GM12878 (cell line): ENCODE data around the gene TRMU.

ENCODE experiments used
- BCL11A ChIP-seq: IDR thresholded peaks from 2 replicates; pipeline ENCODE4 v1.6.1; 2011; ENCODE audit warnings: low read depth, low read length
- CBX5 ChIP-seq: sonication (generic); IDR thresholded peaks from 2 replicates; pipeline ENCODE4 v1.6.1; 2016; ENCODE audit warnings: low read depth, moderate library complexity, mild to moderate bottlenecking, inconsistent platforms
- CEBPB ChIP-seq, 2 experiments: fragments of 150-350 bp in 1 of 2; IDR thresholded peaks; 2 replicates each; pipeline ENCODE4 v1.6.1; 2012 to 2014; ENCODE audit warnings: low read depth in 2 of 2, low read length in 2 of 2, borderline replicate concordance in 1 of 2, inconsistent platforms in 1 of 2
- EGR1 ChIP-seq, 2 experiments: IDR thresholded peaks; 1 replicate in 1 of 2; 2 replicates in 1 of 2; pipeline ENCODE4 v1.6.1; 2011 to 2012; ENCODE audit warnings: low read depth in 2 of 2, low read length in 2 of 2, borderline replicate concordance in 1 of 2, mild to moderate bottlenecking in 1 of 2, moderate library complexity in 1 of 2
- ESRRA ChIP-seq: IDR thresholded peaks from 2 replicates; pipeline ENCODE4 v1.6.1; 2012; ENCODE audit warnings: mild to moderate bottlenecking, low read length, improper control_type of control experiment
- EZH2 ChIP-seq: IDR thresholded peaks from 2 replicates; pipeline ENCODE4 v1.6.1; 2012; ENCODE audit warnings: low read depth, mild to moderate bottlenecking, control low read depth, inconsistent platforms, low read length, borderline replicate concordance; ENCODE audit not compliant: control insufficient read depth
- IKZF1 ChIP-seq: fragments of 450-650 bp; conservative IDR thresholded peaks from 2 replicates; pipeline ENCODE4 v1.6.1; 2017; ENCODE audit warnings: antibody characterized with exemption, mild to moderate bottlenecking
- PML ChIP-seq: IDR thresholded peaks from 2 replicates; pipeline ENCODE4 v1.6.1; 2012; ENCODE audit warnings: low read length, inconsistent platforms
- POLR2A ChIP-seq: IDR thresholded peaks from 2 replicates; pipeline ENCODE4 v1.6.1; 2011; ENCODE audit warnings: low read depth, mild to moderate bottlenecking, low read length
- POLR2AphosphoS5 ChIP-seq: IDR thresholded peaks from 2 replicates; pipeline ENCODE4 v1.6.1; 2011; ENCODE audit warnings: mild to moderate bottlenecking, low read length, inconsistent platforms
- SRF ChIP-seq, 2 experiments: IDR thresholded peaks; 2 replicates each; pipeline ENCODE4 v1.6.1; 2011; ENCODE audit warnings: low read depth in 2 of 2, low read length in 2 of 2, mild to moderate bottlenecking in 1 of 2, moderate library complexity in 1 of 2
- ZNF274 ChIP-seq: IDR thresholded peaks from one replicate; pipeline ENCODE4 v1.8.0; 2011; ENCODE audit not compliant: insufficient read length, insufficient read depth
- TF ChIP-seq, protein P1 (sequence below): fragments of 450-650 bp; IDR thresholded peaks from 2 replicates; pipeline ENCODE4 v1.6.1; 2016; ENCODE audit warnings: mild to moderate bottlenecking, moderate library complexity, borderline replicate concordance

GRCh38 chr22:46378426-46379065 lies 43.0 kb downstream of the TRMU start:
- TF ChIP-seq, protein P1, sequence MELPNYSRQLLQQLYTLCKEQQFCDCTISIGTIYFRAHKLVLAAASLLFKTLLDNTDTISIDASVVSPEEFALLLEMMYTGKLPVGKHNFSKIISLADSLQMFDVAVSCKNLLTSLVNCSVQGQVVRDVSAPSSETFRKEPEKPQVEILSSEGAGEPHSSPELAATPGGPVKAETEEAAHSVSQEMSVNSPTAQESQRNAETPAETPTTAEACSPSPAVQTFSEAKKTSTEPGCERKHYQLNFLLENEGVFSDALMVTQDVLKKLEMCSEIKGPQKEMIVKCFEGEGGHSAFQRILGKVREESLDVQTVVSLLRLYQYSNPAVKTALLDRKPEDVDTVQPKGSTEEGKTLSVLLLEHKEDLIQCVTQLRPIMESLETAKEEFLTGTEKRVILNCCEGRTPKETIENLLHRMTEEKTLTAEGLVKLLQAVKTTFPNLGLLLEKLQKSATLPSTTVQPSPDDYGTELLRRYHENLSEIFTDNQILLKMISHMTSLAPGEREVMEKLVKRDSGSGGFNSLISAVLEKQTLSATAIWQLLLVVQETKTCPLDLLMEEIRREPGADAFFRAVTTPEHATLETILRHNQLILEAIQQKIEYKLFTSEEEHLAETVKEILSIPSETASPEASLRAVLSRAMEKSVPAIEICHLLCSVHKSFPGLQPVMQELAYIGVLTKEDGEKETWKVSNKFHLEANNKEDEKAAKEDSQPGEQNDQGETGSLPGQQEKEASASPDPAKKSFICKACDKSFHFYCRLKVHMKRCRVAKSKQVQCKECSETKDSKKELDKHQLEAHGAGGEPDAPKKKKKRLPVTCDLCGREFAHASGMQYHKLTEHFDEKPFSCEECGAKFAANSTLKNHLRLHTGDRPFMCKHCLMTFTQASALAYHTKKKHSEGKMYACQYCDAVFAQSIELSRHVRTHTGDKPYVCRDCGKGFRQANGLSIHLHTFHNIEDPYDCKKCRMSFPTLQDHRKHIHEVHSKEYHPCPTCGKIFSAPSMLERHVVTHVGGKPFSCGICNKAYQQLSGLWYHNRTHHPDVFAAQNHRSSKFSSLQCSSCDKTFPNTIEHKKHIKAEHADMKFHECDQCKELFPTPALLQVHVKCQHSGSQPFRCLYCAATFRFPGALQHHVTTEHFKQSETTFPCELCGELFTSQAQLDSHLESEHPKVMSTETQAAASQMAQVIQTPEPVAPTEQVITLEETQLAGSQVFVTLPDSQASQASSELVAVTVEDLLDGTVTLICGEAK = no peak
- TF ChIP-seq ZNF274 (no peak), ESRRA (no peak), EZH2 (no peak), PML (no peak), CEBPB (IDR thresholded peaks at IDR 0.05; ENCODE audit: borderline replicate concordance in 1 of 2, low read depth in 2 of 2, low read length in 2 of 2) (no peak), POLR2AphosphoS5 (no peak), SRF (IDR thresholded peaks at IDR 0.05; ENCODE audit: low read depth in 2 of 2, low read length in 2 of 2) (no peak), CBX5 (no peak), BCL11A (no peak), IKZF1 (no peak), EGR1 (IDR thresholded peaks at IDR 0.05; ENCODE audit: borderline replicate concordance in 1 of 2, low read depth in 2 of 2, low read length in 2 of 2) (no peak), POLR2A (no peak)
